HepG2 (cell line): ENCODE results near the gene ZSCAN32. TPM values are rescaled to one million over a fixed set of nuclear protein-coding genes. Genes with fewer than 3 reads are reported as not detected.

ENCODE experiments used
- ARID4A ChIP-seq: sonication (generic); formaldehyde crosslinking; IDR thresholded peaks from 2 replicates; pipeline ENCODE4 v1.5.0; 2020; ENCODE audit warnings: mild to moderate bottlenecking, missing genetic modification reagents, borderline replicate concordance
- ARNT ChIP-seq: fragments of 450-650 bp; IDR thresholded peaks from 2 replicates; pipeline ENCODE4 v1.6.1; 2017
- ATF5 ChIP-seq: sonication (generic); formaldehyde crosslinking; IDR thresholded peaks from 2 replicates; pipeline ENCODE4 v1.4.0; 2020; ENCODE audit warnings: mild to moderate bottlenecking, low read depth, missing genetic modification reagents
- BCL6 ChIP-seq: IDR thresholded peaks from 2 replicates; pipeline ENCODE4 v1.6.1; 2016; ENCODE audit warnings: missing genetic modification reagents, missing compliant biosample characterization
- CSRNP1 ChIP-seq: sonication (generic); formaldehyde crosslinking; IDR thresholded peaks from 2 replicates; pipeline ENCODE4 v1.8.1; 2023; ENCODE audit warnings: mild to moderate bottlenecking, missing genetic modification reagents
- ELF1 ChIP-seq: sonication (generic); formaldehyde crosslinking; IDR thresholded peaks from 2 replicates; pipeline ENCODE4 v1.4.0; 2020; ENCODE audit warnings: missing genetic modification reagents
- ELF4 ChIP-seq: sonication (generic); formaldehyde crosslinking; IDR thresholded peaks from 2 replicates; pipeline ENCODE4 v1.5.0; 2020; ENCODE audit warnings: missing genetic modification reagents, mild to moderate bottlenecking, moderate library complexity, borderline replicate concordance
- HDAC1 ChIP-seq: sonication (generic); formaldehyde crosslinking; IDR thresholded peaks from 2 replicates; pipeline ENCODE4 v1.5.1; 2020; ENCODE audit warnings: mild to moderate bottlenecking, missing genetic modification reagents
- KDM2A ChIP-seq: sonication (generic); formaldehyde crosslinking; IDR thresholded peaks from 2 replicates; pipeline ENCODE4 v1.4.0; 2020; ENCODE audit warnings: low read depth, missing genetic modification reagents, borderline replicate concordance
- KDM5A ChIP-seq: fragments of 200-600 bp; sonication (generic); IDR thresholded peaks from 2 replicates; pipeline ENCODE4 v1.7.0; 2018; ENCODE audit warnings: antibody characterized with exemption, mild to moderate bottlenecking, low read length, borderline replicate concordance
- PATZ1 ChIP-seq: sonication (generic); formaldehyde crosslinking; IDR thresholded peaks from 2 replicates; pipeline ENCODE4 v1.4.0; 2020; ENCODE audit warnings: missing genetic modification reagents
- PCBP2 ChIP-seq: fragments of 200-400 bp; formaldehyde crosslinking; optimal IDR thresholded peaks from 2 replicates; pipeline ENCODE3; 2018; ENCODE audit warnings: low read length, low read depth; ENCODE audit not compliant: poor library complexity, severe bottlenecking
- POLR2A ChIP-seq, 2 experiments: IDR thresholded peaks; 2 replicates each; pipeline ENCODE4 v1.6.1; 2011; ENCODE audit warnings: low read depth in 2 of 2, low read length in 2 of 2, mild to moderate bottlenecking in 1 of 2, moderate library complexity in 1 of 2; ENCODE audit not compliant: insufficient read depth in 1 of 2
- POLR2G ChIP-seq: fragments of 200-400 bp; formaldehyde crosslinking; IDR thresholded peaks from 2 replicates; pipeline ENCODE4 v1.6.1; 2018; ENCODE audit warnings: mild to moderate bottlenecking, low read depth, low read length, moderate library complexity
- ZFX ChIP-seq: sonication (generic); formaldehyde crosslinking; IDR thresholded peaks from 2 replicates; pipeline ENCODE4 v1.4.0; 2020; ENCODE audit warnings: mild to moderate bottlenecking, low read depth, missing genetic modification reagents, moderate library complexity
- ZFY ChIP-seq: sonication (generic); formaldehyde crosslinking; IDR thresholded peaks from 2 replicates; pipeline ENCODE4 v1.4.0; 2020; ENCODE audit warnings: missing genetic modification reagents
- ZMAT5 ChIP-seq: sonication (generic); formaldehyde crosslinking; IDR thresholded peaks from 2 replicates; pipeline ENCODE4 v1.5.0; 2020; ENCODE audit warnings: mild to moderate bottlenecking, low read depth, missing genetic modification reagents, borderline replicate concordance
- ZNF17 ChIP-seq: sonication (generic); formaldehyde crosslinking; IDR thresholded peaks from 2 replicates; pipeline ENCODE4 v1.5.0; 2020; ENCODE audit warnings: mild to moderate bottlenecking, missing genetic modification reagents
- ZNF264 ChIP-seq: sonication (generic); formaldehyde crosslinking; IDR thresholded peaks from 2 replicates; pipeline ENCODE4 v1.4.0; 2020; ENCODE audit warnings: missing genetic modification reagents
- ZNF30 ChIP-seq: sonication (generic); formaldehyde crosslinking; IDR thresholded peaks from 2 replicates; pipeline ENCODE4 v1.5.0; 2020; ENCODE audit warnings: mild to moderate bottlenecking, missing genetic modification reagents
- ZNF331 ChIP-seq: sonication (generic); formaldehyde crosslinking; IDR thresholded peaks from 2 replicates; pipeline ENCODE4 v1.4.0; 2020; ENCODE audit warnings: missing genetic modification reagents
- polyA plus RNA-seq, 8 experiments: library from polyadenylated mRNA; depleted of rRNA in 3 of 8; stranded (reverse) in 7 of 8; unstranded in 1 of 8; fragments of >200 nt; fragmentation: Illumina TruSeq in 4 of 8; extraction: Trizol in 4 of 8; gene quantifications; 2 replicates each; pipeline versions ENCODE4 v1.2.1 to v1.2.3, GENCODE V29; 2011 to 2016; ENCODE audit warnings: low read depth in 4 of 8, missing spikeins in 1 of 8, mixed read lengths in 1 of 8; ENCODE audit not compliant: insufficient read depth in 1 of 8
- total RNA-seq, 5 experiments: library from RNA; depleted of rRNA; stranded (reverse); fragments of >200 nt; fragmentation: Illumina TruSeq; extraction: Trizol; gene quantifications; 2 replicates each; pipeline ENCODE4 v1.2.3, GENCODE V29; 2016; ENCODE audit warnings: low read depth in 1 of 5

The ZSCAN32 gene
- total and polyA plus RNA-seq, 2 of the 13 experiments (the other 11 are each of a cell fraction or from before 2014, with no cell fraction given): 10.7 to 12.8 TPM

- TF ChIP-seq ARID4A (CRISPR knock-in tag) (0 out of 2 replicates have a peak, but pooled peaks have one; percentile 2), ZNF30 (CRISPR knock-in tag) (no peak), ZFX (CRISPR knock-in tag) (peak; percentile 48; the same call in 1 of the 2 replicates), BCL6 (CRISPR knock-in tag) (0 out of 2 replicates have a peak, but pooled peaks have one; percentile 11), ZNF264 (CRISPR knock-in tag) (no peak), ELF4 (CRISPR knock-in tag) (0 out of 2 replicates have a peak, but pooled peaks have one; percentile 24), ZMAT5 (no peak), POLR2G (peak; percentile 54), ZNF17 (no peak), ATF5 (0 out of 2 replicates have a peak, but pooled peaks have one; percentile 35), ZNF331 (CRISPR knock-in tag) (no peak), ARNT (no peak), PCBP2 (no peak), ELF1 (CRISPR knock-in tag) (no peak), KDM2A (0 out of 2 replicates have a peak, but pooled peaks have one; percentile 39), KDM5A (peak; percentile 15; the same call in 1 of the 2 replicates), CSRNP1 (no peak), POLR2A (IDR thresholded peaks at IDR 0.05; ENCODE audit: insufficient read depth in 1 of 2, low read depth in 2 of 2, low read length in 2 of 2) (peak; percentile 73 to 76), HDAC1 (peak; percentile 33; the same call in 1 of the 2 replicates), PATZ1 (peak; percentile 44; the same call in 1 of the 2 replicates), ZFY (CRISPR knock-in tag) (0 out of 2 replicates have a peak, but pooled peaks have one; percentile 34)
Observed at GRCh38 chr16:3444032-3444388, 43.2 kb upstream of the ZSCAN32 start (continued).
